Measurements from ENCODE around the gene OPCML. TPM values are rescaled to one million over a fixed set of nuclear protein-coding genes. Genes with fewer than 3 reads are reported as not detected.

The OPCML gene
- polyA plus RNA-seq, 1 donor (not counting 4 experiments of a cell fraction or from before 2014, with no cell fraction given): 0.04 TPM

- H2AFZ ChIP-seq (ENCODE audit: control insufficient read depth, low read length): no peak overlapping the region
- H3K36me3 ChIP-seq (ENCODE audit: control insufficient read depth in 2 of 2, extremely low read depth in 1 of 2, insufficient read depth in 2 of 2, low read length in 2 of 2): no peaks in the 10 kb centered on the region
- H3K4me3 ChIP-seq (ENCODE audit: control insufficient read depth in 2 of 3, extremely low read depth in 1 of 3, insufficient read depth in 2 of 3, low read depth in 1 of 3, low read length in 3 of 3): no peak overlapping the region
- H3K9me3 ChIP-seq (ENCODE audit: control insufficient read depth, low read depth, low read length): no peaks in the 10 kb centered on the region
- dilution Hi-C loops (cut with MboI; ENCODE audit: extremely low pct_ligation_motif_present, low sequenced_read_pairs): no loop called here
- no peak overlapping the region for H3K4me2 ChIP-seq (ENCODE audit: control insufficient read depth, extremely low read depth, insufficient read depth, low read depth, low read length)
- no peaks in the 10 kb centered on the region for H4K20me1 ChIP-seq (ENCODE audit: control insufficient read depth, extremely low read depth, insufficient read depth, low read length)
- no peaks in the 10 kb centered on the region for H3K9me1 ChIP-seq (ENCODE audit: control insufficient read depth, extremely low read depth, insufficient read depth, low read length)
- no peaks in the 10 kb centered on the region for H3K27me3 ChIP-seq (ENCODE audit: control insufficient read depth, extremely low read depth, insufficient read depth, low read length)
- no peak for DNase-seq (ENCODE audit: low read depth, low spot score)
- H3K4me1 ChIP-seq (ENCODE audit: control insufficient read depth, extremely low read depth, insufficient read depth, low read length): no peaks in the 10 kb centered on the region
- TF ChIP-seq EZH2 (IDR thresholded peaks at IDR 0.05; ENCODE audit: low read length) (no peak), CTCF (optimal IDR thresholded peaks at IDR 0.05 in 1 of 3, IDR thresholded peaks at IDR 0.05 in 1 of 3, conservative IDR thresholded peaks at IDR 0.05 in 1 of 3; ENCODE audit: extremely low read depth in 1 of 3, insufficient read depth in 2 of 3, low read length in 3 of 3) (no peak)
- H3K27ac ChIP-seq (ENCODE audit: control insufficient read depth, insufficient read depth, low read length): no peak overlapping the region
- H3K9ac ChIP-seq (ENCODE audit: control insufficient read depth, extremely low read depth, insufficient read depth, low read length): no peak overlapping the region
- H3K79me2 ChIP-seq (ENCODE audit: control insufficient read depth, insufficient read depth, low read length): no peaks in the 10 kb centered on the region
- no peak for FAIRE-seq
These were observed 296.9 kb downstream of the OPCML start for GRCh38 chr11:133235381-133235780.

- H3K4me1 ChIP-seq (ENCODE audit: control insufficient read depth, extremely low read depth, insufficient read depth, low read length): no peaks in the 10 kb centered on the region
- H3K27me3 ChIP-seq (ENCODE audit: control insufficient read depth, extremely low read depth, insufficient read depth, low read length): no peaks in the 10 kb centered on the region
- H3K36me3 ChIP-seq (ENCODE audit: control insufficient read depth in 2 of 2, extremely low read depth in 1 of 2, insufficient read depth in 2 of 2, low read length in 2 of 2): no peaks in the 10 kb centered on the region
- H4K20me1 ChIP-seq (ENCODE audit: control insufficient read depth, extremely low read depth, insufficient read depth, low read length): no peaks in the 10 kb centered on the region
- H3K4me3 ChIP-seq (ENCODE audit: control insufficient read depth in 2 of 3, extremely low read depth in 1 of 3, insufficient read depth in 2 of 3, low read depth in 1 of 3, low read length in 3 of 3): no peak overlapping the region
- DNase-seq (ENCODE audit: low read depth, low spot score) (no peak), FAIRE-seq (no peak)
- H2AFZ ChIP-seq (ENCODE audit: control insufficient read depth, low read length): no peak overlapping the region
- no peak overlapping the region for H3K9ac ChIP-seq (ENCODE audit: control insufficient read depth, extremely low read depth, insufficient read depth, low read length)
- H3K9me3 ChIP-seq (ENCODE audit: control insufficient read depth, low read depth, low read length): no peaks in the 10 kb centered on the region
- dilution Hi-C loops (cut with MboI; ENCODE audit: extremely low pct_ligation_motif_present, low sequenced_read_pairs): no loop called here
- H3K4me2 ChIP-seq (ENCODE audit: control insufficient read depth, extremely low read depth, insufficient read depth, low read depth, low read length): no peak overlapping the region
- H3K9me1 ChIP-seq (ENCODE audit: control insufficient read depth, extremely low read depth, insufficient read depth, low read length): no peaks in the 10 kb centered on the region
- TF ChIP-seq EZH2 (IDR thresholded peaks at IDR 0.05; ENCODE audit: low read length): no peak
- TF ChIP-seq CTCF (optimal IDR thresholded peaks at IDR 0.05 in 1 of 3, IDR thresholded peaks at IDR 0.05 in 1 of 3, conservative IDR thresholded peaks at IDR 0.05 in 1 of 3; ENCODE audit: extremely low read depth in 1 of 3, insufficient read depth in 2 of 3, low read length in 3 of 3): no peak
- no peaks in the 10 kb centered on the region for H3K79me2 ChIP-seq (ENCODE audit: control insufficient read depth, insufficient read depth, low read length)
- H3K27ac ChIP-seq (ENCODE audit: control insufficient read depth, insufficient read depth, low read length): no peak overlapping the region
These were observed 297.4 kb downstream of the OPCML start for GRCh38 chr11:133234883-133235282.

Data from keratinocyte (primary cell).